OCI-LY3 (cell line): Measurements from ENCODE around the gene PRKCI.
A peak's percentile ranks its signal among the peaks of the same experiment; 100 is the strongest.
"Not testable (repeated sequence)": the region's sequence is repeated elsewhere in the genome, so short reads cannot be mapped to it uniquely, and the experiment has no call there.

Experiments
- H2AFZ ChIP-seq: fragments of 200-600, 300-600 bp; shearing (Covaris generic); 2 replicates; pipeline ENCODE4 v1.6.0; 2014; ENCODE audit warnings: antibody characterized with exemption, low read depth, low read length
- H3K27ac ChIP-seq: fragments of 200-600, 300-600 bp; sonication (generic); 2 replicates; pipeline ENCODE4 v1.5.1; 2014; ENCODE audit warnings: mild to moderate bottlenecking, low read length, moderate library complexity, mixed read lengths
- H3K27me3 ChIP-seq: fragments of 200-600, 300-600 bp; sonication (generic); 2 replicates; pipeline ENCODE4 v1.6.1; 2014; ENCODE audit warnings: low read depth, low read length, mixed read lengths
- H3K36me3 ChIP-seq: fragments of 200-600, 300-600 bp; sonication (generic); replicated peaks from 2 replicates; pipeline ENCODE3; 2014; ENCODE audit warnings: low read depth, low read length, mixed read lengths
- H3K4me1 ChIP-seq: fragments of 300-600, 200-600 bp; sonication (generic); 2 replicates; pipeline ENCODE4 v1.6.1; 2014; ENCODE audit warnings: low read length, mixed read lengths
- H3K4me2 ChIP-seq: fragments of 200-600, 300-600 bp; sonication (generic); 2 replicates; pipeline ENCODE4 v1.6.1; 2014; ENCODE audit warnings: low read length, mixed read lengths
- H3K4me3 ChIP-seq: fragments of 300-600, 200-600 bp; sonication (generic); 2 replicates; pipeline ENCODE4 v1.5.1; 2014; ENCODE audit warnings: antibody characterized with exemption, mild to moderate bottlenecking, low read length, moderate library complexity
- H3K79me2 ChIP-seq: fragments of 300-600, 200-600 bp; shearing (Covaris generic); 2 replicates; pipeline ENCODE4 v1.6.1; 2014; ENCODE audit warnings: mild to moderate bottlenecking, low read length, mixed read lengths
- H3K9ac ChIP-seq: fragments of 300-600, 200-600 bp; shearing (Covaris generic); 2 replicates; pipeline ENCODE4 v1.6.0; 2014; ENCODE audit warnings: mild to moderate bottlenecking, low read length, moderate library complexity
- H3K9me3 ChIP-seq: fragments of 200-600, 300-600 bp; shearing (Covaris generic); 2 replicates; pipeline ENCODE4 v1.6.1; 2014; ENCODE audit warnings: low read length, mixed read lengths; ENCODE audit not compliant: insufficient read depth
- H4K20me1 ChIP-seq: fragments of 200-600, 300-600 bp; sonication (generic); 2 replicates; pipeline ENCODE4 v1.6.1; 2016; ENCODE audit warnings: low read length, mixed read lengths; ENCODE audit not compliant: insufficient read depth
- CTCF ChIP-seq: fragments of 200-600, 300-600 bp; sonication (generic); IDR thresholded peaks from 2 replicates; pipeline ENCODE4 v1.5.1; 2014; ENCODE audit warnings: antibody characterized with exemption, low read length, low read depth
- EZH2phosphoT487 ChIP-seq: fragments of 200-600 bp; shearing (Covaris generic); IDR thresholded peaks from 2 replicates; pipeline ENCODE4 v1.6.1; 2018; ENCODE audit warnings: antibody characterized with exemption, mixed run types, low read depth

Gene PRKCI

GRCh38 chr3:170275832-170276231 is 53.6 kb downstream of the PRKCI start:
- Histone ChIP-seq H3K9ac (no peak overlapping the region), H3K27ac (no peak overlapping the region), H3K9me3 (no peaks in the 10 kb centered on the region), H3K4me3 (no peak overlapping the region), H3K79me2 (no peaks in the 10 kb centered on the region), H3K27me3 (no peaks in the 10 kb centered on the region), H3K4me2 (no peak overlapping the region), H4K20me1 (no peaks in the 10 kb centered on the region), H3K4me1 (peaks cover 20% of the 10 kb centered on the region), H3K36me3 (no peaks in the 10 kb centered on the region), H2AFZ (no peak overlapping the region)
- TF ChIP-seq EZH2phosphoT487: no peak
- no peak for TF ChIP-seq CTCF

- H3K4me1 ChIP-seq: peaks cover 20% of the 10 kb centered on the region
- H4K20me1 ChIP-seq, H3K9ac ChIP-seq, H3K4me3 ChIP-seq, H2AFZ ChIP-seq, H3K36me3 ChIP-seq, H3K79me2 ChIP-seq, H3K9me3 ChIP-seq, H3K27me3 ChIP-seq, H3K27ac ChIP-seq, H3K4me2 ChIP-seq: not testable (repeated sequence)
Measured at GRCh38 chr3:170277311-170277710, 55.1 kb downstream of the PRKCI start.

GRCh38 chr3:170277833-170278580 is 55.8 kb downstream of the PRKCI start:
- 0 out of 2 replicates have a peak overlapping the region, but pooled peaks have one; percentile 19 for H2AFZ ChIP-seq
- TF ChIP-seq CTCF (no peak), EZH2phosphoT487 (no peak)
- no peaks in the 10 kb centered on the region for H3K9me3 ChIP-seq
- 0 out of 2 replicates have a peak overlapping the region, but pooled peaks have one; percentile 1 for H3K4me3 ChIP-seq
- no peaks in the 10 kb centered on the region for H3K27me3 ChIP-seq
- H3K36me3 ChIP-seq: no peaks in the 10 kb centered on the region
- no peak overlapping the region for H3K27ac ChIP-seq
- H4K20me1 ChIP-seq: no peaks in the 10 kb centered on the region
- H3K79me2 ChIP-seq: no peaks in the 10 kb centered on the region
- H3K4me1 ChIP-seq: peaks cover 20% of the 10 kb centered on the region
- no peak overlapping the region for H3K9ac ChIP-seq
- peak overlapping the region; percentile 39 for H3K4me2 ChIP-seq

GRCh38 chr3:170278627-170279026 is 56.4 kb downstream of the PRKCI start:
- no peak overlapping the region for H3K4me2 ChIP-seq
- no peak overlapping the region for H3K9ac ChIP-seq
- H3K27ac ChIP-seq: no peak overlapping the region
- no peak overlapping the region for H3K4me3 ChIP-seq
- H4K20me1 ChIP-seq: no peaks in the 10 kb centered on the region
- no peaks in the 10 kb centered on the region for H3K9me3 ChIP-seq
- no peak overlapping the region for H2AFZ ChIP-seq
- TF ChIP-seq CTCF: no peak
- no peak for TF ChIP-seq EZH2phosphoT487
- no peaks in the 10 kb centered on the region for H3K36me3 ChIP-seq
- H3K79me2 ChIP-seq: no peaks in the 10 kb centered on the region
- peaks cover 20% of the 10 kb centered on the region for H3K4me1 ChIP-seq
- H3K27me3 ChIP-seq: no peaks in the 10 kb centered on the region
